HG03066 (cell line): Measurements from ENCODE around the gene LRRC8D.

Experiments
- ATAC-seq: cut with Tn5 transposase; IDR thresholded peaks from one replicate; pipeline ENCODE4 v1.9.1; 2021; ENCODE audit warnings: low read depth; ENCODE audit not compliant: unreplicated experiment

LRRC8D gene

GRCh38 chr1:89934461-89934860 lies 113.6 kb downstream of the LRRC8D start:
- no peak for ATAC-seq

- no peak for ATAC-seq
These were observed 114.4 kb downstream of the LRRC8D start for GRCh38 chr1:89935235-89935634.

GRCh38 chr1:89936694-89937093 lies 115.9 kb downstream of the LRRC8D start:
- no peak for ATAC-seq

- ATAC-seq = no peak
These were observed 117.6 kb downstream of the LRRC8D start for GRCh38 chr1:89938171-89939055.

GRCh38 chr1:89939059-89939570 lies 118.3 kb downstream of the LRRC8D start:
- ATAC-seq = no peak

- ATAC-seq = no peak
These were observed 119.0 kb downstream of the LRRC8D start for GRCh38 chr1:89939693-89940438.

GRCh38 chr1:89941110-89941766 lies 120.4 kb downstream of the LRRC8D start:
- no peak for ATAC-seq

GRCh38 chr1:89942014-89942413 lies 121.2 kb downstream of the LRRC8D start:
- no peak for ATAC-seq

GRCh38 chr1:89942825-89943658 lies 122.2 kb downstream of the LRRC8D start:
- ATAC-seq = no peak

- no peak for ATAC-seq
These were observed 123.3 kb downstream of the LRRC8D start for GRCh38 chr1:89943846-89944781.

- ATAC-seq = peak; percentile 83
These were observed 125.1 kb downstream of the LRRC8D start for GRCh38 chr1:89945852-89946476.

GRCh38 chr1:89946532-89946931 lies 125.7 kb downstream of the LRRC8D start:
- ATAC-seq = no peak

- ATAC-seq = no peak
These were observed 128.0 kb downstream of the LRRC8D start for GRCh38 chr1:89948722-89949345.

- no peak for ATAC-seq
These were observed 129.3 kb downstream of the LRRC8D start for GRCh38 chr1:89949991-89950624.

GRCh38 chr1:89950703-89951102 lies 129.9 kb downstream of the LRRC8D start:
- ATAC-seq = no peak

GRCh38 chr1:89951766-89952604 lies 131.2 kb downstream of the LRRC8D start:
- no peak for ATAC-seq

- ATAC-seq = no peak
These were observed 131.8 kb downstream of the LRRC8D start for GRCh38 chr1:89952605-89953130.
